IPS-18a (cell line): ENCODE measurements around the gene DCTD.

Experiments used
- H3K27ac ChIP-seq: one replicate; pipeline ENCODE4 v1.5.1; 2013; ENCODE audit warnings: low read length
- H3K27me3 ChIP-seq: one replicate; pipeline ENCODE4 v1.6.1; 2013; ENCODE audit warnings: mild to moderate bottlenecking, low read length; ENCODE audit not compliant: control insufficient read depth, insufficient read depth
- H3K36me3 ChIP-seq: one replicate; pipeline ENCODE4 v1.6.1; 2013; ENCODE audit warnings: low read depth, low read length; ENCODE audit not compliant: control insufficient read depth
- H3K4me1 ChIP-seq: one replicate; pipeline ENCODE4 v1.6.1; 2013; ENCODE audit warnings: low read depth, low read length; ENCODE audit not compliant: control insufficient read depth
- H3K4me3 ChIP-seq: one replicate; pipeline ENCODE4 v1.5.1; 2013; ENCODE audit warnings: low read length
- H3K9ac ChIP-seq: one replicate; pipeline ENCODE4 v1.6.1; 2013; ENCODE audit warnings: mild to moderate bottlenecking, low read length, moderate library complexity
- H3K9me3 ChIP-seq: one replicate; pipeline ENCODE4 v1.6.1; 2013; ENCODE audit warnings: low read depth, low read length; ENCODE audit not compliant: control insufficient read depth

The DCTD gene

GRCh38 chr4:182929296-182929695, 12.1 kb upstream of the DCTD start:
- no peaks in the 10 kb centered on the region for H3K36me3 ChIP-seq
- no peak overlapping the region for H3K4me3 ChIP-seq
- H3K9me3 ChIP-seq = no peaks in the 10 kb centered on the region
- no peaks in the 10 kb centered on the region for H3K4me1 ChIP-seq
- no peaks in the 10 kb centered on the region for H3K27me3 ChIP-seq
- no peak overlapping the region for H3K27ac ChIP-seq
- no peak overlapping the region for H3K9ac ChIP-seq

DNA sequence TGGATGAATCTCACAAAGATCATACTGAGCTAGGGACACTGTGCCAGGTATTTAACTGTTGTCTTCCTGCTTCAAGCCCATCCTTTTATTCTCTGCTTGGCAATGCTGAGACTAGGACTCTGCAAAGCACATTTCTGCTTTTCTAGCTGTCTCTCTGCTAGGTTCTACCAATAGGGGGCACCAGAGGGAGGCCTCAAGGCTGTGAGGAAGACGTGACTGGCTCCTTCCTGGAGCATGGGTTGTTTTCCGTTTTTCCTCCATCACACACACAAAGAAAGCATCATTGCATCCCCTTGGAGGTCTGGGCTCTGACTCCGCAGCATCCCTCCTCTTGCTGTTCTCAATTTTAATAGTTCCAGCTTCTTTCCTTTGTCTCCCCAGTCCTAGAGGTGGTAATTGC, 10.9 kb upstream of the DCTD start:
- Histone ChIP-seq H3K27ac (no peak overlapping the region), H3K36me3 (no peaks in the 10 kb centered on the region), H3K27me3 (no peaks in the 10 kb centered on the region), H3K4me1 (no peaks in the 10 kb centered on the region), H3K9ac (no peak overlapping the region), H3K9me3 (no peaks in the 10 kb centered on the region), H3K4me3 (no peak overlapping the region)

DNA sequence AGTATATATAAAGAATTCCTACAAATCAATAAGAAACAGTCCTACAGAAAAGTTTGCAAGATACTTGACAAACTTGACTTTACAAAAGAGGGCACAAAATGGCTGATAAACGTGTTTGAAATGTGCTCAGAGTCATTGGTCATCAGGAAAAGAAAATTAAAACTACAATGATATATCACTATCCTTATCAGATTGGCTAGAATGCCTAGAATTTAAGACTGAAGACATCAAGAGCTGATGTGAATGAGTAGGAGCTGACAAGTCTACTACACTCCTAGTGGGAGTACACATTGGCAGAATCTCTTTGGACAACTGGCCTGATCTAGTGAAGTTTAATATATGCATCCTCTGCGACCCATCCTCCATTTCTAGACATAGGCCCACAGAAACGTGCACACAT, 10.3 kb upstream of the DCTD start:
- Histone ChIP-seq H3K9ac (no peak overlapping the region), H3K27ac (no peak overlapping the region), H3K9me3 (no peaks in the 10 kb centered on the region), H3K4me1 (no peaks in the 10 kb centered on the region), H3K36me3 (no peaks in the 10 kb centered on the region), H3K27me3 (no peaks in the 10 kb centered on the region), H3K4me3 (no peak overlapping the region)

DNA sequence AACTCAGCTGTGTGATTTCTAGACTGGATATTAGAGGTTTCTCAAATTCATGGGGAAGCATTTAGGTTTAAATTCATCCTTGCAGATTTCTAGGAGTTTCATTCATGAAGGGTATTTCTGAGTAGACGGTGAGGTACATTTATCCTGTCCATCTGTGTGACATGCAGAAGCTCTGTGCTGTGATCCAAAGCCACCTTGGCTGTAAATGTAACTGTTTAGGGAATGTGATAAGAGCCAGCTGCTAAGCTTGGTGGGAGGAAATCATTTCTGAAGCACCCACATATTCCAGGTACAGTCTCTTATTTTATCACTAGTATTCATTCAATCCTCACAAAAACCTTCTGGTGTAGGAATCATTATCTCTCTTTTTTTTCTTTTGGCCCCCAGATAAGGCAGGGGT, 8.7 kb upstream of the DCTD start:
- Histone ChIP-seq H3K4me3 (no peak overlapping the region), H3K4me1 (no peaks in the 10 kb centered on the region), H3K9ac (no peak overlapping the region), H3K36me3 (no peaks in the 10 kb centered on the region), H3K27ac (no peak overlapping the region), H3K27me3 (no peaks in the 10 kb centered on the region), H3K9me3 (no peaks in the 10 kb centered on the region)

DNA sequence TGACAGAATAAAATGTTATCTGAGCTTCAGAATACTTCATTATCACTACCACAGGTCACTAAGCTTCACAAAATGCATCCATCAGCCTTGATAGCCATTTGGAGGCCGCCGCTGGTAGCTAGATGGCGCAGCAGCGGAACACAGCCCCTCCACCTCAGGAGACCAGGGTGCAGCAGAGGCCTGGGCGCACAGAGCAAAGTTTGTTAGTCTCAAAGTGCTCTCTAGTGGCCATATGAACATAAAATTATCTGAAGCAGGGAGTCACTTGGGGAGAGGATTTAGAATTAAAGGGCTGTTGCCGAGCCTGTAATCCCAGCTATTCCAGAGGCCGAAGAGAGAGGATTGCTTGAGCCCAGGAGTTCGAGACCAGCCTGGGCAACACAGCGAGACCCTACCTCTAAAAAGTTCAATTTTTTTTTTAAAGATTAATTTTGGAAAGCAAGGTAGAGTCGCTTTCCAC, 8.1 kb upstream of the DCTD start:
- no peak overlapping the region for H3K4me3 ChIP-seq
- no peaks in the 10 kb centered on the region for H3K27me3 ChIP-seq
- no peak overlapping the region for H3K9ac ChIP-seq
- no peak overlapping the region for H3K27ac ChIP-seq
- no peaks in the 10 kb centered on the region for H3K36me3 ChIP-seq
- no peaks in the 10 kb centered on the region for H3K9me3 ChIP-seq
- no peaks in the 10 kb centered on the region for H3K4me1 ChIP-seq

DNA sequence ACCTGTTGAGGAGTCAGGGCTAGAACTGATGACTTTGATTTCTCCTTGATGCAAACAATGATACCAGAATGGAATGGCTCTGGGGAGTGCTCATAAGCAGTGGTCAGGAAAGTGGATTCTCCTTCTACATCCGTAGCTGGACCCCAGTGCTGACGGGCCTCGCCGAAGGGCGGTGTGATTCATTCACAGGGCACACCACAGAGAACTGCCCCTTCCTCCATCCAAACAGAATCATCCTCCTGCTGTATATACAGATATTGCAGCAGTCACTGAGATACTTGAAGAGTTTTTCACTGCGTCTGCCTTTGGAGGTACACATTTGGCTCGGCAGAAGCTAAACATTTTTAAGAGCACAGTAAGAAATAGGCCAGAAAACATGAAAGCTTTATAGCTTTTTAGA, 7.3 kb upstream of the DCTD start:
- Histone ChIP-seq H3K27me3 (no peaks in the 10 kb centered on the region), H3K27ac (no peak overlapping the region), H3K4me1 (no peaks in the 10 kb centered on the region), H3K36me3 (no peaks in the 10 kb centered on the region), H3K9ac (no peak overlapping the region), H3K9me3 (no peaks in the 10 kb centered on the region), H3K4me3 (no peak overlapping the region)

GRCh38 chr4:182923796-182924340, 6.7 kb upstream of the DCTD start:
- H3K4me3 ChIP-seq = no peak overlapping the region
- H3K4me1 ChIP-seq = no peaks in the 10 kb centered on the region
- no peaks in the 10 kb centered on the region for H3K36me3 ChIP-seq
- no peak overlapping the region for H3K9ac ChIP-seq
- H3K9me3 ChIP-seq = no peaks in the 10 kb centered on the region
- peaks cover 6% of the 10 kb centered on the region for H3K27me3 ChIP-seq
- H3K27ac ChIP-seq = no peak overlapping the region

DNA sequence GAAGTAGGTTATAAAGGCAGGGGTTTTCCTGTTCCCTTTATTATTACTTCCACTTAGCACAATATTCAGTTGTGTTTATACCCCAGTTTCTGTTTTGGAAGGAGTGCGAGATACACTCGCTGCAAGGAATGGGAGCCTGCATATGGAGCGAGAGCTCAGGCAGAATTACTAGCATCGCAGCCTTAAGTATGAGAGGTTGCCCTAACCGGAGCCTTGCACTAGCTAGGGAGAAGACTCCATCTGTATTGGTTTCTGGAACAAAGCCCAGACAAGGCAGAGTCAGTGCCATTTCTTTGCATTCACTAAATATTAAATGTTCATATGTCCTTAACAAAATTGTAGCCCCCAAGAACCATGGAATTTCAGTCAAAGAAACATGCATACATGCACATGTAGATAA, 6.2 kb upstream of the DCTD start:
- Histone ChIP-seq H3K4me3 (no peak overlapping the region), H3K9ac (no peak overlapping the region), H3K9me3 (no peaks in the 10 kb centered on the region), H3K27ac (no peak overlapping the region), H3K27me3 (peaks cover 9% of the 10 kb centered on the region), H3K4me1 (no peaks in the 10 kb centered on the region), H3K36me3 (no peaks in the 10 kb centered on the region)

DNA sequence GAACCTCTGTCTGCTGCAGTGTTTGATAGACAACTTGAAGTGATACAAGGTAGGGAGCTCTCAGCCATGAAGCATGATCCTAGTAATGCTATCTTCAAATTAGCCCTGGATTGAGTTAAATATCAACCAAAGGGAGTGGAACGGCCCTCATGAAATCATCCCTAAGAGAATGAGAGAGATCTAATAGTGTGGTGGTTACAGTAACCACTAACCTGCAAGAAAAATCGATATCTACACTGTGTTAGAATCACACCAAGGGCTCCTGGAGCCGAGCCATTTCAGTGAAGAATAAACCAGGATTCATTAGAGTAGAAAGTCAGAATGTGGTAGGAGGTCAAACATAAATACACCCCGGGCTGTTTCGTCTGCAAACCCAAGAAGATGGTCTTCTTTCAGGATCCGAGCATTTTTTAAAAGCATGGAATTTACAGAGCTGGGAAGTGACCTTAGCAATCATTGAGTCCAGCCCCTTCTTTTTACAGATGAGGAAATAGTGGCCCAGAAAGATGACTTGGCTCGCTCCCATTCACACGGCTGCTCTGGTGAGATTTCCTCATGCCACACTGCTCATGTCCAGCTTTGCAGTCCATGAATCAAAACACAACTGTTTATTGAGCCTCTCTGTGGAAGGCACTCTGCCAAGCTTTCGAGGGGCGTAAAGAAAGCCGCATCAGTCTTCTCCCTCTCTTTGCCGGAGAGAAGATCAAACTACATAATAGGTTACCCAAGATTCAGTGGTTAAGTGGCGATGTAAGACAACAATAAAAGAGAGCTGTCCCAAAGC, 5.5 kb upstream of the DCTD start:
- H3K9ac ChIP-seq = no peak overlapping the region
- no peaks in the 10 kb centered on the region for H3K9me3 ChIP-seq
- no peak overlapping the region for H3K4me3 ChIP-seq
- peaks cover 9% of the 10 kb centered on the region for H3K27me3 ChIP-seq
- peaks cover 4% of the 10 kb centered on the region for H3K4me1 ChIP-seq
- H3K27ac ChIP-seq = no peak overlapping the region
- no peaks in the 10 kb centered on the region for H3K36me3 ChIP-seq

DNA sequence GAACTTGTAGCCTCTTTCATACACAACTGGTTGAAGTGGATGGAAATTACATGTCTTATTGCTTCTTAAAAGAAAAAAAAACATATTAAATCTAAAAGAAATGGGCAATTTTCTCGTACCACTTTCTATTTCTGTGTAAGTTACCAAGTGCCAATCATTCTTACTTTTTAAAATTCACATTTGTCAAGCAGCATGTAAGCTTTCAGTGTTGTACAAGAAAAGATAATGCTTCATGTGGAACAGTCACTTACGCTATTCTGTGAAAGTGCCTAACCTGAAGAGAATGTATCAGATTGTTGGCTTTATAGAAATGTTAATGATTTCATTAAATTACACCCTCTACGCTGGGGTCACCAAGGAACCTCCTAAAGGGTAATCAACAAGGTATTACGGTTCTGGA, 4.4 kb upstream of the DCTD start:
- H3K4me3 ChIP-seq = no peak overlapping the region
- H3K27ac ChIP-seq = no peak overlapping the region

DNA sequence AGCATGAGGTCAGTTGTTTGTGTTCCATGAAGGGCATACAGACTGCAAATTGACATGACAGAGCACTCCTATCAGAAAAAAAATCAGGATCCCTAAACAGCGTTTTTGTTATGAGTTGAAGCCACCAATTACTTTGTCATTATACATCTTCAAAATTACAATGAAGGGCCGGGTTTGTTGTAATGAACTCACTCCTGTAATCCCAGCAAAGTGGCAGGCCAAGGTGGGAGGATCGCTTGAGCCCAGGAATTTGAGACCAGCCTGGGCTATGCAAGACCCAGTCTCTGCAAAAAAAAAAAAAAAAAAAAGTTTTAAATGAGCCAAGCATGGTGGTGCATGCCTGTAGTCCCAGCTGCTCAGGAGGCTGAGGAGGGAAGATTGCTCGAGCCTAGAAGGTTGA, 3.5 kb upstream of the DCTD start:
- no peaks in the 10 kb centered on the region for H3K36me3 ChIP-seq
- no peaks in the 10 kb centered on the region for H3K9me3 ChIP-seq
- H3K9ac ChIP-seq = no peak overlapping the region
- H3K27me3 ChIP-seq = peaks cover 9% of the 10 kb centered on the region
- peaks cover 9% of the 10 kb centered on the region for H3K4me1 ChIP-seq
- no peak overlapping the region for H3K27ac ChIP-seq
- no peak overlapping the region for H3K4me3 ChIP-seq

More for the DNA sequence above, 4.4 kb upstream of the DCTD start:
- H3K9ac ChIP-seq = no peak overlapping the region
- no peaks in the 10 kb centered on the region for H3K9me3 ChIP-seq
- no peaks in the 10 kb centered on the region for H3K36me3 ChIP-seq
- H3K27me3 ChIP-seq = peaks cover 9% of the 10 kb centered on the region
- peaks cover 4% of the 10 kb centered on the region for H3K4me1 ChIP-seq

DNA sequence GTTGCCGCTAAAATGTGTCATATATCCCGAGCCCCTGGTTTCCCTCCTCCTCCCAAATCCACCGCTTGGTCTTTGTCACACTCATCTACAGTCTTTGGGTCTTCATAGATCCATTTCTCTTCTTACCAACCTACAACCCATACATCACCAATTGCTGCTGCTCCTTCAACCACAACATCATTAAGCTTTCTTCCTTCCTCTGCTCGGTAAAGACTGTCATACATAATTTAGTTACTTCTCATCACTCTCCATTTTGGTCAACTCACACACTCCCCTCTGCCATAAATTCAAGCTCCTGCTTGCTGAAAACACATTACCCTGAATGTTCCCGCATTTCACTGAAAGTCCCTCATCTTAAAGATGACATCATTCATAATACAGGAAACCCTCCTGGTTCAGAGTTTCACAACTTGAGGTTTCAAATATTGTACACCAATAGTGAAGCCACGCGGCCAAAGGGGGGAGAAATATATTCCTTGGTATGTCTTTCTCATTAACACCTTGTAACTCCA, 1.7 kb upstream of the DCTD start:
- H3K27me3 ChIP-seq = peaks cover 9% of the 10 kb centered on the region
- H3K27ac ChIP-seq = no peak overlapping the region
- no peaks in the 10 kb centered on the region for H3K9me3 ChIP-seq
- no peak overlapping the region for H3K9ac ChIP-seq
- H3K36me3 ChIP-seq = peaks cover 10% of the 10 kb centered on the region
- no peak overlapping the region for H3K4me3 ChIP-seq
- peaks cover 9% of the 10 kb centered on the region for H3K4me1 ChIP-seq
